GM19025 (cell line): ENCODE measurements around the gene PSMG4.

Source experiments
- ATAC-seq: cut with Tn5 transposase; IDR thresholded peaks from one replicate; pipeline ENCODE4 v1.9.1; 2021; ENCODE audit warnings: mild to moderate bottlenecking, low read depth, moderate library complexity; ENCODE audit not compliant: unreplicated experiment

Gene PSMG4

DNA sequence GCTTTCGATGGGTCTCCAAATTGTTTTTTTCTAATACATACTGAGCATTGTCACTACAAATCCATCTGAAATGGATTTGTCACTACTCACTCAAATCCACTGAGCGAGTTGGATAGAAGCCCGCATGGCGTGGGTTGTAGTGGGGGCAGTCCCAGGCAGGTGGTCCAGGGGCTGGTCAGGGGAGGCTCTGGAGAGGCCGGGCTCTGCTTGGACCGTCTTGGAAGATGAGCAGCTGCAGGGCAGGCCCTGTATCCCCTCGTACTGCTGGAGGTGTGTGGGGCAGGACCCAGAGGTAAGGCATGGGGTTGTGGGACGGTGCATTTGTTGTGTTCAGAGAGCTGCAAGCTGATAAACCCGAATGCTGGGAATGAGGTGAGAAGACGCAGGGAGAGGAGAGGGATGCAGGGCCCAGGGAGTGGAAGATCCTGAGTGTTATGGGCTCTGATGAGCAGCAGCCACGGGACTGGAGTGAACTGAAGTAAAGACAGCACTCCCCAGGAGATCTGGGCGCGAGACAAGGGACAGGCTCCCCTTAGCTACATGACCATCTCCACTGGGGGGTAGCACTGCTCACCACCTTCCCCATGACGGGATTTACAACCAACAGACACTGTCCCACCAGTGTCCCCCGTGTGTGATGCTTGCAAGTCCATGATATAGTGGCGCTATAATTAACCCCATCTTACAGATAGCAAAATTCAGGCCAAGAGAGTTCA, 45.9 kb downstream of the PSMG4 start:
- no peak for ATAC-seq

DNA sequence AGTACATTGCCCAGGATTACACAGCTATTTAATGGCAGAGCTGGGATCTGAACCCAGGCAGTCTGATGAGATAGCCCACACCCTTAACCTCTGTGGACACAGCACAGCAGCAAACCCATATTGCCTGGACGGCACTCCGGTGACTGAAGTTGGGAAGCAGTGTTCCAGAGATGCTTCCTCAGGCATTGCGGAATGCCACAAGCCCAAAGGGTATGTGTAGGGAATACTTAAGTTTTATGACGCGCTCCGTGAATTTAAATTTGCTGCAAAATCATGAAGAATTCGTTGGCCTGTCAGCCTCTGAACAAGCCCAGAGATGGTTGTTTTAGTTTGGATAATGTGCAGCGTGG, 46.4 kb downstream of the PSMG4 start:
- ATAC-seq, result no peak

DNA sequence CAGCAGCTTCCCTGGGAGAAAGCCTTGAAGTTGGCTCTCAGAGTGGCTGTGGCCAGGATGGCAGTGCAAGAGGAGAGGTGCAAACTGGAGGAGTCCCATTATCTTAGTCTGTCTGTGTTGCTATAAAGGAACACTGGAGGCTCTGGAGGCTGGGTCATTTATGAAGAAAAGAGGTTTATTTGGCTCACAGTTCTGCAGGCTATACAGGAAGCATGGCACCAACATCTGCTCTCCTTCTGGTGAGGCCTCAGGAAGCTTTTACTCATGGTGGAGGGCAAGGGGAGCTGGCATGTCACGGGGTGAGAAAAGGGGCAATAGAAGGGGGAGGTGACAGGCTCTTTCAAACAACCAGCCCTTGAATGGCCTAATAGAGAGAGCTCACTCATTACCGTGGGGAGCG, 47.1 kb downstream of the PSMG4 start:
- ATAC-seq, result no peak

GRCh38 chr6:3306848-3307247, 48.1 kb downstream of the PSMG4 start:
- no peak for ATAC-seq

DNA sequence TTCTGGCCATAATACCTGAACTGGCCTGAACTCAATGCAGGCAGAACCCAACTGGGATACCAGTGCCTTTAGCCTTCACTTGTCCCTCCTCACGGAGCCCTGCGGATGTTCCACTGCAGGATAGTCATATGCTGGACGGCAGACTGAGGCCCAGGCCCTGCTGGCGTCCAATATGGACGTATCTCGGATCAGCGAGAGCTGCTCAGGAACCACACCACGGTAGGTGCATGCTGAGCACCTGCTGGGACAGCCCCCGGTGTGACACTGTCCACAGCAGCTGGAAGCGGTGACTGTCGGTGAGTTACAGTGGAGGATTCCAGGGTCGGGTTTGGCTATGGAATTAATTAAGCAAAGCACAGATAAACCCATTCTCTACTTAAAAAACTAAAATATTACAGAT, 48.7 kb downstream of the PSMG4 start:
- ATAC-seq, result no peak

GRCh38 chr6:3308106-3308505, 49.4 kb downstream of the PSMG4 start:
- no peak for ATAC-seq

- no peak for ATAC-seq
These were observed 50.8 kb downstream of the PSMG4 start for GRCh38 chr6:3309391-3310050.

DNA sequence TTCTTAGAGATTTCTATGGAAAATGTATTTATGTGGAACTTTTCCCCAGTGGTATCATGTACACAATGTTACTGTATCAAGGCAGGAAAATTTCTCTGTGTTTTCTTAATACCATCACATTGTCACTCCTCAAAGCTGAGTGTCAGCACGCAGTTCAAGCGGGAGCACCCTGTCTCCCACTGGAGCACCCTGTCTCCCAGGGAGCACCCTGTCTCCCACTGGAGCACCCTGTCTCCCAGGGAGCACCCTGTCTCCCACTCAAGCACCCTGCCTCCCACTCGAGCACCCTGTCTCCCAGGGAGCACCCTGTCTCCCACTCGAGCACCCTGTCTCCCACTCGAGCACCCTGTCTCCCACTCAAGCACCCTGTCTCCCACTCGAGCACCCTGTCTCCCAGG, 51.3 kb downstream of the PSMG4 start:
- ATAC-seq, result no peak

DNA sequence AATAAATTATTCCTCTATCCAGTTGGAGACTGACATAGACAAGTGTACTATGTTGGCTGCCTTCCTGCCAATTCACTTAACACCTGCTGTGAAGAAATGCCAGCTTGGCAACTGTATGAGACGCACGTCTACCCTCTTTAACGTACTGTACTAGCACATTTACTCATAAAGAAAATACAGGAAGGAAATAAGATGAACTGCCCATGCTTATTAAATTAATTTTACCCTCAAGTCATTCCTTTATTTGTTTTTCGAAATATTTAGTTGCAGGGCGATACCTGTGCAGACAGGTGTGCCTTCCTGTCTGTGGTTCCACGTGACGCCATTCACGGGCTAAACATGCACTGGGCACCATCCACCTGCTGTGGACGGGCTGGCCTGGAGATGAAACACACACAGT, 52.0 kb downstream of the PSMG4 start:
- no peak for ATAC-seq

DNA sequence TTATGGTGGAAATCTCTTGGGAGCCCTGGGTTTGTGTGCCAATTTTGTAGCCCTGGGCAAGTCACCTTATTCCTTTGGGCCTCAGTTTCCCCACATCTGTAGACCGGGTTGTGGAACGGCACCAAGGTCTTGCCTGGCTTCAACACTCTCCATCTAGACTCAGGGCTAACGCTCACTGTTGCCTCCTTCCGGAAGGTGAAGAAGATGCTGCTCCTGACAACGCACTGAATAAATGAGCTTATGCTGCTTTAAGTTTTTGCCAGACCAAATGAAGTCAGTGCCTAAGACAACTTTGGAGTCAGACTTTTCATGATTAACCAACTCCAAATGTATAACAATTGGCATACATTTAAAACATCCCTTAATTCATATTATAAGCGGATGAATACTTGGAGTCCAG, 53.1 kb downstream of the PSMG4 start:
- ATAC-seq, result no peak

DNA sequence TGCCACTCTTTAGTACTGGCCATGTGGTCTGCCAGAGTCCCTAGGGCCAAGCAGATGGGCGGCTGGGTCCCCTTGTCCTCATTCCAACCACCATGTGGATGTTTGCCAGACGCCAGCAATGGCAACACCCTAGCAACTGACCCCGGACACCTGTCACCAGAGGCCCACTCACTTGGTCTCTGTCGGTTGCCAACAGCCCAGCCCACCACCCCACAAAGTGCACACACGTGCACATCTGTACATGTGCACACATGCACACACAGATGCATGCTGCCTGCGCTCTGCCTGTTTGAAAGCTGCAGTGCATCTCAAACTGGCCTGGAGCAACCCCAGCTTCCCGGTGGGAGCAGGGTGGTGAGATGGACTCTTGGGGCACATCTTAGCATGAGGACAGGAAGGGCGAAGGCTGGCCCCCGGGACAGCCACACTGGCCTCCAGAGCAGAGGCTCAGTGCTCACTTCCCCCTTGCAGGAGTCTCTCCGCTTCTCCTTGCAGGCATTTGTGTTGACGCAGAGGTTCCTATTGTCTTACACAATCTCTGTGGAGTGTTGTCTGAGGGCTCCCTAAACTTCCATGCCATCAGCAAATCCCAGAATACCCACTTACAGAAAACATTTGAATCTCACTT, 54.0 kb downstream of the PSMG4 start:
- ATAC-seq, result no peak

DNA sequence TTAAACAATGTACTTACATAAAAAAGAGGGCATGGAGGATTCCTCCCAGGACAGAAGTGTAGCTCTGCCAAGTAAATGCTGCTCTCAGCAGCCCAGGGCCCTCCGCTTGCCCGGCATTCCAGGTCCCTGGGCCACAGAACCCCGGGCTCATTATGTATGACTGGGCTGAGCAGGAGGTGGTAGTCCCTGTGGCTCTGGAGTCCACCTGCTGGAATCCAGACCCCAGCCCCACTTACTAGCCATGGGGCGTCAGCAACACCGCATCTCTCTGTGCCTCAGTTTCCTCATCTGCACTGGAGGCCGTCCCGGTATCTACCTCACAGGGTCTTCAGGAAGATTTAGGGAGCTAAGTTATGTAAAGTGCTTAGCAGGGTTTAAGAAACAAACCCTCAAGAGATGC, 55.4 kb downstream of the PSMG4 start:
- ATAC-seq, result no peak

DNA sequence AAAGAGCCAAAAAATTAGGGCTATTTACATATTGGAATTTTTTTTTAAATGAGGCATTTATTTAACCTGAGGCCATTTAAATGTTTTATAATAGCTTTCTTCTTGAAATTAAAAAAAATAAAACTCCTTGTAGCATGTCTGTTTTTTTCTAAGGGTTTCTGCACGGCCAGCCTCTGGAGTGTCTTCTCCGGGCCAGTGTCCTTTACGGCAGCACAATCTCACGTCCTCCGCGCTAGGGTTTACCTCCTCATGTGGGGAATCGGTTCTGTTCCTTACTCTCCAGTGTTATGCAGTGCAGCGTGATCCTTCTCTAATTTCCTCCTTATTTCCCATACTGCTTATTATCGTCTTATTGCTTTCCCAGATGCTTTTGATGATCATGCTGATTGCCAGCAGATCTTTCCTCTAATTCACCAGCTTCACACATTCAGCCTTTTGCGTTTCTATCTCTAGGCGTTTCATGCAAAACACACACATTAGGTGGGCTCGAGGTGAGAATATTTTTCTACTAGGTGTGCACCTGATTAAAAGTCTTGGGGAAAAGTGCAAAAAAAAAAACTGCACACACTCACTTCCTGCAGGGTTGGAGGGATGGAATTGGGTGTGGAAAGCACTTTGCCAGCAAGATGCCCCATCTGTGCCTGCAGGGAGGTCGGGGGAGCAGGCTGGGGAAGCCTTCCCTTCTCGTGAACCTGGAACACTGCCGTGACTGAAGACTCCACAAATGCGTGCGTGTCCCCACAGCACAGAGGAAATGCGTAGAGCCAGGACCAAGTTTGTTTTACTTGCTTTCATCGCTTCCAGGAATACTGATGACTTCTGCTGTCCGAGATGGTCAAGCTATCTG, 56.1 kb downstream of the PSMG4 start:
- no peak for ATAC-seq

DNA sequence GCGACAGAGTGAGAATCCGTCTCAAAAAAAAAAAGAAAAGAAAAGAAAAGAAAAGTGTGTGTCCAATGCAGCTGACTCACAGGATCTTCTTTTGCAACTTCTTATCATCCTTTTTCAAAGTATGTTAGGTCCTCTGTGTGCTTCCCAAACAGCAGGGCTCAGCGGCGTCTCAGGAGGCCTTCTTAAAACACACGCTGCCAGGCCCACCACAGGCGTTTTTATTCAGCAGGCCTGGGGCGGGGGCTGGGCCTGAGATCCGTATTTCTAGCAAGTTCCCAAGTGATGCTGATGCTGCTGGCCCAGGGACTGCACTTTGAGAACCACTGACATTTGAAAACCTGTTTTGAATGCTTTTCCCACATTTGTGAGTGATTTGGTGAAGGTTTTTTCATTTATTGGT, 57.1 kb downstream of the PSMG4 start:
- ATAC-seq, result no peak

DNA sequence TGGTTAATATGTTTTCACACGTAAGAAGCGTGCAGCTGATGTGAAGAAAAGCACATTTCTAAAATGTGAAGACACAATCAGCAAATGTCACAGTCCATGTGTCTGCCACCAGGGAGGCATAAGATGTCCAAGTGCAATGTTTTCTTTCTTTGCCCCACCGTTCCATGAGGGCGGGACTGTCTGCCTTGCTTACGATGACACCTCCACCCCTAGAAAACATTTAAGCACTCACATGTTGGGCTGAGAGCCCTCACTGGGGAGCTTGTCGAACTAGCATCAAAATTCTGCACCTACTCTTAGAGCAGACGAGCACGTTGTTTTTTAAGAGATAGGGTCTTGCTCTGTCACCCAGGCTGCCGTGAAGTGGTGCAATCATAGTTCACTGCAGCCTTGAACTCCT, 57.6 kb downstream of the PSMG4 start:
- ATAC-seq, result no peak

DNA sequence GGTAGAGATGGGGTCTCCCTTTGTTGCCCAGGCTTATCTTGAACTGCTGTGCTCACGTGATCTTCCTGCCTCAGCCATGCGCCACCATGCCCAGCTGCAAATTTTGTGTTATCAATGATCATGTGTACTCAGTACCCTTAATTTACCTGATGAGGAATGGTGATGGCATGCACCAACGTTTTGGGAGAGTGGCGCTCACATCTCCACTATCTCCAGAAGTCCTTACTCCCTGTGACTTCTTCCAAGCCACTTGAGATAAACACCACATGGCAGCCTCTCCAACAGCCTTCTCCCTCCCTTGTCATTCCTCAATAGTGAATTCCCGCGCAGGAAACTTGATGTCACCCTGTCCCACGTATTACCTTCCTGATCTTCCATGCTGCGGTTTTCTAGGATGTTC, 58.1 kb downstream of the PSMG4 start:
- no peak for ATAC-seq
